ENCODE data around the gene CAPN8. TPM values are rescaled to one million over a fixed set of nuclear protein-coding genes. Genes with fewer than 3 reads are reported as not detected.

The CAPN8 gene
- total RNA-seq, 1 experiment from 2014 or later = 0.54 TPM

- H3K9ac ChIP-seq (ENCODE audit: low read length) = no peak overlapping the region
- H2AFZ ChIP-seq (ENCODE audit: low read depth, low read length, poor library complexity, severe bottlenecking) = no peak overlapping the region
- TF ChIP-seq JUND (IDR thresholded peaks at IDR 0.05) (no peak), SRF (IDR thresholded peaks at IDR 0.05; ENCODE audit: low read depth) (no peak), ZNF274 (IDR thresholded peaks at IDR 0.05; ENCODE audit: low read depth, low read length) (no peak), TCF7L2 (IDR thresholded peaks at IDR 0.05; ENCODE audit: borderline replicate concordance, extremely low read depth, insufficient read depth, insufficient read length) (no peak), YY1 (IDR thresholded peaks at IDR 0.05; ENCODE audit: extremely low read depth, insufficient replicate concordance, low read depth, low read length) (no peak), SP1 (IDR thresholded peaks at IDR 0.05; ENCODE audit: low read depth) (no peak), EZH2phosphoT487 (IDR thresholded peaks at IDR 0.05; ENCODE audit: borderline replicate concordance) (no peak), FOSL1 (IDR thresholded peaks at IDR 0.05; ENCODE audit: low read depth) (no peak), ZBTB33 (IDR thresholded peaks at IDR 0.05; ENCODE audit: extremely low read depth, insufficient replicate concordance, low read length) (no peak), CTCF (IDR thresholded peaks at IDR 0.05 in 2 of 3, conservative IDR thresholded peaks at IDR 0.05 in 1 of 3; ENCODE audit: borderline replicate concordance in 1 of 3, insufficient read depth in 1 of 3, low read depth in 2 of 3, low read length in 2 of 3) (no peak)
- no peaks in the 10 kb centered on the region for H3K9me2 ChIP-seq (ENCODE audit: insufficient read depth)
- peak; percentile 39 for ATAC-seq
- CTCF ChIA-PET = interaction anchor here (1.0 to 3.2 kb wide), 6 partner anchors 16 to 594 kb away, joined by 3 to 50 read pairs (median 5); no protein-coding TSS in a partner anchor
- POLR2A ChIA-PET = interaction anchor here (1.8 kb wide), 1 partner anchor 551 kb away, joined by 4 read pairs; no protein-coding TSS in a partner anchor
- intact Hi-C loops (cut with micrococcal nuclease) = loop anchor here (1.0 to 5.0 kb wide), 4 partner anchors 153 to 892 kb away; no protein-coding TSS in a partner anchor
- H3K36me3 ChIP-seq (ENCODE audit: control insufficient read depth in 1 of 2, insufficient read depth in 2 of 2, low read length in 2 of 2) = no peaks in the 10 kb centered on the region
- BruUV-seq (replicated peaks) = no TSS peak
- H3K4me3 ChIP-seq (replicated peaks in 1 of 2; ENCODE audit: low read depth in 1 of 2, low read length in 2 of 2) = no peak overlapping the region
- RAD21 ChIA-PET (ENCODE audit: low non-redundant PET in 1 of 2, low total read pairs in 2 of 2, uncharacterized antibody in 2 of 2, unreplicated experiment in 2 of 2) = interaction anchor here (1.1 to 1.5 kb wide), 2 partner anchors 153 to 560 kb away, joined by 4 to 7 read pairs; no protein-coding TSS in a partner anchor
- H3K9me3 ChIP-seq (ENCODE audit: control insufficient read depth in 1 of 2, insufficient read depth in 1 of 2, low read depth in 1 of 2, low read length in 2 of 2) = no peaks in the 10 kb centered on the region
- H3K4me1 ChIP-seq (ENCODE audit: control insufficient read depth in 1 of 2, insufficient read depth in 2 of 2, low read length in 2 of 2) = peaks cover 0 to 4% of the 10 kb centered on the region in 2 experiments; a peak in 1 of 4 replicates
- H3K79me2 ChIP-seq (ENCODE audit: insufficient read depth, low read length) = no peaks in the 10 kb centered on the region
- H4K20me1 ChIP-seq (ENCODE audit: insufficient read depth) = no peaks in the 10 kb centered on the region
- DNase-seq (ENCODE audit: low read depth, low spot score) = no peak
- H3K27ac ChIP-seq (ENCODE audit: low read depth, low read length) = no peak overlapping the region
- H3K27me3 ChIP-seq (ENCODE audit: insufficient read depth, low read length) = 0 out of 2 replicates have a peak, but pooled peaks cover 5% of the 10 kb centered on the region
- H3K4me2 ChIP-seq (ENCODE audit: low read length) = no peak overlapping the region
Measured at GRCh38 chr1:223684488-223684792, 18.9 kb upstream of the CAPN8 start.
